SK-N-SH (cell line): ENCODE results near the gene FAM107B. TPM values are rescaled to one million over a fixed set of nuclear protein-coding genes. Genes with fewer than 3 reads are reported as not detected.

Source experiments
- CTCF ChIA-PET: fragments of 300-600, 350-600 bp; formaldehyde crosslinking; extraction: SDS; loops from one replicate; lab custom pipeline; 2021; lab: Yijun Ruan, JAX
- POLR2A ChIA-PET: fragments of 350-600 bp; sonication (Branson Sonifier 250); formaldehyde crosslinking; extraction: SDS; loops from one replicate; lab custom pipeline; 2020; ENCODE audit warnings: antibody characterized with exemption, inconsistent platforms; lab: Yijun Ruan, JAX
- DNase-seq: peaks from one replicate; pipeline ENCODE4 v3.0.0; 2012
- H2AFZ ChIP-seq: fragments of 200-600 bp; sonication (generic); 2 replicates; pipeline ENCODE4 v1.8.1; 2016; ENCODE audit warnings: antibody characterized with exemption, mild to moderate bottlenecking, low read depth
- H3F3A ChIP-seq: fragments of 200-600 bp; sonication (generic); replicated peaks from 2 replicates; pipeline ENCODE3; 2016; ENCODE audit warnings: antibody characterized with exemption, mild to moderate bottlenecking; ENCODE audit not compliant: insufficient read depth
- H3K27ac ChIP-seq, 2 experiments: fragments of 200-500 bp in 1 of 2; fragments of 200-600 bp in 1 of 2; sonication (Bioruptor generic) in 1 of 2; sonication (generic), shearing (Covaris generic) in 1 of 2; 2 replicates each; pipeline versions ENCODE4 v1.5.1 to v1.6.1; 2014 to 2016; ENCODE audit warnings: low read depth in 2 of 2, inconsistent platforms in 1 of 2, low read length in 1 of 2, mild to moderate bottlenecking in 1 of 2, mixed read lengths in 1 of 2
- H3K27me3 ChIP-seq: fragments of 200-600 bp; sonication (generic), shearing (Covaris generic); 2 replicates; pipeline ENCODE4 v1.6.1; 2016; ENCODE audit warnings: mixed run types; ENCODE audit not compliant: insufficient read depth
- H3K36me3 ChIP-seq, 2 experiments: fragments of 200-500 bp in 1 of 2; fragments of 200-600 bp in 1 of 2; sonication (Bioruptor generic) in 1 of 2; sonication (generic) in 1 of 2; replicated peaks in 1 of 2; 2 replicates each; pipeline versions ENCODE3 to v1.5.1; 2014 to 2016; ENCODE audit warnings: low read length in 1 of 2, mild to moderate bottlenecking in 1 of 2; ENCODE audit not compliant: insufficient read depth in 2 of 2, control insufficient read depth in 1 of 2
- H3K4me1 ChIP-seq, 2 experiments: fragments of 200-500 bp in 1 of 2; fragments of 200-600 bp in 1 of 2; sonication (Bioruptor generic) in 1 of 2; sonication (generic), shearing (Covaris generic) in 1 of 2; 2 replicates each; pipeline versions ENCODE4 v1.5.1 to v1.6.1; 2014 to 2016; ENCODE audit warnings: low read depth in 1 of 2, low read length in 1 of 2, mixed run types in 1 of 2; ENCODE audit not compliant: insufficient read depth in 2 of 2, control insufficient read depth in 1 of 2
- H3K4me2 ChIP-seq: fragments of 200-600 bp; sonication (generic), shearing (Covaris generic); 2 replicates; pipeline ENCODE4 v1.6.1; 2017; ENCODE audit warnings: mixed run types
- H3K4me3 ChIP-seq, 2 experiments: fragments of 200-500 bp in 1 of 2; fragments of 200-600 bp in 1 of 2; sonication (Bioruptor generic) in 1 of 2; sonication (generic), shearing (Covaris generic) in 1 of 2; 2 replicates each; pipeline versions ENCODE4 v1.5.1 to v1.8.1; 2014 to 2016; ENCODE audit warnings: low read depth in 2 of 2, inconsistent platforms in 1 of 2, low read length in 1 of 2, mild to moderate bottlenecking in 1 of 2, mixed read lengths in 1 of 2, moderate library complexity in 1 of 2
- H3K79me2 ChIP-seq: fragments of 200-600 bp; sonication (generic); 2 replicates; pipeline ENCODE4 v1.8.1; 2017; ENCODE audit warnings: mild to moderate bottlenecking; ENCODE audit not compliant: insufficient read depth
- H3K9ac ChIP-seq: fragments of 200-600 bp; sonication (generic); 2 replicates; pipeline ENCODE4 v1.6.1; 2017; ENCODE audit warnings: mixed run types
- H3K9me2 ChIP-seq: fragments of 200-600 bp; sonication (generic); 2 replicates; pipeline ENCODE4 v1.6.1; 2017; ENCODE audit warnings: mixed run types
- H3K9me3 ChIP-seq: fragments of 200-600 bp; sonication (generic); 2 replicates; pipeline ENCODE4 v1.6.1; 2017; ENCODE audit warnings: mixed run types, mild to moderate bottlenecking, moderate library complexity
- H4K20me1 ChIP-seq: fragments of 200-600 bp; sonication (generic); 2 replicates; pipeline ENCODE4 v1.6.1; 2017; ENCODE audit warnings: mild to moderate bottlenecking, mixed run types; ENCODE audit not compliant: insufficient read depth
- CHD2 ChIP-seq: fragments of 150-350 bp; IDR thresholded peaks from 2 replicates; pipeline ENCODE4 v1.6.1; 2018; ENCODE audit warnings: low read length; ENCODE audit not compliant: partially characterized antibody
- CTCF ChIP-seq: fragments of 200-600 bp; sonication (generic); IDR thresholded peaks from 2 replicates; pipeline ENCODE4 v1.6.1; 2017; ENCODE audit warnings: antibody characterized with exemption, mild to moderate bottlenecking, moderate library complexity
- FOSL2 ChIP-seq: IDR thresholded peaks from 2 replicates; pipeline ENCODE4 v1.4.0; 2012; ENCODE audit warnings: low read depth, mild to moderate bottlenecking, moderate library complexity, borderline replicate concordance
- JUND ChIP-seq: IDR thresholded peaks from 2 replicates; pipeline ENCODE4 v1.4.0; 2012
- NRF1 ChIP-seq: IDR thresholded peaks from 2 replicates; pipeline ENCODE4 v1.6.1; 2012; ENCODE audit warnings: low read depth, mild to moderate bottlenecking, low read length
- RCOR1 ChIP-seq: fragments of 150-350 bp; IDR thresholded peaks from 2 replicates; pipeline ENCODE4 v1.6.1; 2017; ENCODE audit warnings: antibody characterized with exemption, low read length
- REST ChIP-seq: IDR thresholded peaks from 2 replicates; pipeline ENCODE4 v1.6.1; 2012; ENCODE audit warnings: mild to moderate bottlenecking, low read depth, low read length, moderate library complexity
- TAF1 ChIP-seq: IDR thresholded peaks from 2 replicates; pipeline ENCODE4 v1.6.1; 2012; ENCODE audit warnings: low read depth, mild to moderate bottlenecking, low read length, moderate library complexity, borderline replicate concordance
- TEAD4 ChIP-seq: IDR thresholded peaks from 2 replicates; pipeline ENCODE4 v1.4.0; 2012; ENCODE audit warnings: mild to moderate bottlenecking, borderline replicate concordance; ENCODE audit not compliant: insufficient read depth
- WGBS: methylation state at CpG from one replicate; pipeline ENCODE4 v1.1.6; 2017; ENCODE audit warnings: low lambda C conversion rate; 5-methylcytosine and 5-hydroxymethylcytosine counted together
- polyA plus RNA-seq, 3 experiments: library from polyadenylated mRNA; depleted of rRNA; stranded (reverse); fragments of >200 nt; gene quantifications; 2 replicates each; pipeline ENCODE4 v1.2.3, GENCODE V29; 2012
- TF ChIP-seq, protein P1 (sequence below): IDR thresholded peaks from 2 replicates; pipeline ENCODE4 v1.4.0; 2012; ENCODE audit warnings: low read depth, borderline replicate concordance
- TF ChIP-seq, protein P2 (sequence below): IDR thresholded peaks from 2 replicates; pipeline ENCODE4 v1.4.0; 2012; ENCODE audit warnings: low read depth
- TF ChIP-seq, protein P3 (sequence below): IDR thresholded peaks from 2 replicates; pipeline ENCODE4; 2012
- TF ChIP-seq, protein P4 (sequence below): fragments of 150-350 bp; IDR thresholded peaks from 2 replicates; pipeline ENCODE4 v1.6.1; 2017; ENCODE audit warnings: antibody characterized with exemption, low read length, low read depth, borderline replicate concordance

The FAM107B gene
- polyA plus RNA-seq, 1 of the 3 experiments (the other 2 are of a cell fraction): 1.0 TPM

DNA sequence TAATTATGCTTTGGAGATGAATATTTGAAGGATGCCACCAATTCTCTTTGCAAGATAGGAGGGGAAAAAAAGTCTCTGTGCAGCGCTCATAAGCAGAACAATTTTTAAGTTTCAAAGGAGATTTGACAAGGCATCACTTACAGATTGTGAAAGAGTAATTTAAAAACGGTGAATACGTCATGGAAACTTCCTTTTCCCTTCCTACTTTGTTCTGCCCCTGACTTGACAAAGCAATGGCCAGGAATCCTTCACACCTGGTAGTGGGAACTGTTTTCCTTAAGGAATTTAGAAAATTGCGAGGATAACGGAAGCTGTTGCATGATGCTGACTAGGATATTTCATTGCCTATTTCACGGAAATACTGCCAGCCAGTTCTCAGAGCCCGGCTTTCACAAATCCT lies 16.7 kb downstream of the FAM107B start:
- 74% methylated on average over 7 of the region's 7 CpGs for WGBS
- H3K4me1 ChIP-seq: no peaks in the 10 kb centered on the region
- no peak overlapping the region for H3K4me3 ChIP-seq
- no peaks in the 10 kb centered on the region for H3K9me2 ChIP-seq
- no peak overlapping the region for H3K27ac ChIP-seq
- POLR2A ChIA-PET: no interaction called here
- H3K4me2 ChIP-seq: no peak overlapping the region
- H3K27me3 ChIP-seq: no peaks in the 10 kb centered on the region
- no peak for DNase-seq
- TF ChIP-seq, protein P1, sequence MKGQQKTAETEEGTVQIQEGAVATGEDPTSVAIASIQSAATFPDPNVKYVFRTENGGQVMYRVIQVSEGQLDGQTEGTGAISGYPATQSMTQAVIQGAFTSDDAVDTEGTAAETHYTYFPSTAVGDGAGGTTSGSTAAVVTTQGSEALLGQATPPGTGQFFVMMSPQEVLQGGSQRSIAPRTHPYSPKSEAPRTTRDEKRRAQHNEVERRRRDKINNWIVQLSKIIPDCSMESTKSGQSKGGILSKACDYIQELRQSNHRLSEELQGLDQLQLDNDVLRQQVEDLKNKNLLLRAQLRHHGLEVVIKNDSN: no peak
- no peak for TF ChIP-seq NRF1
- TF ChIP-seq CHD2: no peak
- TF ChIP-seq JUND: no peak
- TF ChIP-seq, protein P2, sequence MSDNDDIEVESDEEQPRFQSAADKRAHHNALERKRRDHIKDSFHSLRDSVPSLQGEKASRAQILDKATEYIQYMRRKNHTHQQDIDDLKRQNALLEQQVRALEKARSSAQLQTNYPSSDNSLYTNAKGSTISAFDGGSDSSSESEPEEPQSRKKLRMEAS: no peak
- TF ChIP-seq, protein P3, sequence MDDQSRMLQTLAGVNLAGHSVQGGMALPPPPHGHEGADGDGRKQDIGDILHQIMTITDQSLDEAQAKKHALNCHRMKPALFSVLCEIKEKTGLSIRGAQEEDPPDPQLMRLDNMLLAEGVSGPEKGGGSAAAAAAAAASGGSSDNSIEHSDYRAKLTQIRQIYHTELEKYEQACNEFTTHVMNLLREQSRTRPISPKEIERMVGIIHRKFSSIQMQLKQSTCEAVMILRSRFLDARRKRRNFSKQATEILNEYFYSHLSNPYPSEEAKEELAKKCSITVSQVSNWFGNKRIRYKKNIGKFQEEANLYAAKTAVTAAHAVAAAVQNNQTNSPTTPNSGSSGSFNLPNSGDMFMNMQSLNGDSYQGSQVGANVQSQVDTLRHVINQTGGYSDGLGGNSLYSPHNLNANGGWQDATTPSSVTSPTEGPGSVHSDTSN: no peak
- TF ChIP-seq, protein P4, sequence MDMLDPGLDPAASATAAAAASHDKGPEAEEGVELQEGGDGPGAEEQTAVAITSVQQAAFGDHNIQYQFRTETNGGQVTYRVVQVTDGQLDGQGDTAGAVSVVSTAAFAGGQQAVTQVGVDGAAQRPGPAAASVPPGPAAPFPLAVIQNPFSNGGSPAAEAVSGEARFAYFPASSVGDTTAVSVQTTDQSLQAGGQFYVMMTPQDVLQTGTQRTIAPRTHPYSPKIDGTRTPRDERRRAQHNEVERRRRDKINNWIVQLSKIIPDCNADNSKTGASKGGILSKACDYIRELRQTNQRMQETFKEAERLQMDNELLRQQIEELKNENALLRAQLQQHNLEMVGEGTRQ: no peak
- no peak for TF ChIP-seq TAF1
- TF ChIP-seq CTCF: no peak
- TF ChIP-seq TEAD4: no peak
- TF ChIP-seq REST: no peak
- TF ChIP-seq FOSL2: no peak
- no peak for TF ChIP-seq RCOR1
- H3K36me3 ChIP-seq: no peaks in the 10 kb centered on the region
- no peak overlapping the region for H3K9ac ChIP-seq
- H3K9me3 ChIP-seq: no peaks in the 10 kb centered on the region
- no peaks in the 10 kb centered on the region for H3K79me2 ChIP-seq
- no peaks in the 10 kb centered on the region for H3F3A ChIP-seq
- CTCF ChIA-PET: interaction anchor here (0.9 kb wide), 1 partner anchor 221 kb away, joined by 3 read pairs; no protein-coding TSS in a partner anchor
- H2AFZ ChIP-seq: no peak overlapping the region
- H4K20me1 ChIP-seq: no peaks in the 10 kb centered on the region
